ENCODE measurements around the gene QPCTL. TPM values are rescaled to one million over a fixed set of nuclear protein-coding genes. Genes with fewer than 3 reads are reported as not detected.

Gene QPCTL
- total and polyA plus RNA-seq, 9 of the 15 experiments (the other 6 are each of a cell fraction or from before 2014, with no cell fraction given) = 0.99 to 31.3 (median 12.7) TPM

- TF ChIP-seq ZBTB40 (IDR thresholded peaks at IDR 0.05) = peak; percentile 99
- peak; percentile 99 for TF ChIP-seq ZBTB40 (CRISPR knock-in tag; IDR thresholded peaks at IDR 0.05)
- no peak for TF ChIP-seq RUNX1 (IDR thresholded peaks at IDR 0.05; ENCODE audit: low read depth)
- TF ChIP-seq PCBP2 (IDR thresholded peaks at IDR 0.05; ENCODE audit: low read depth, low read length, poor library complexity, severe bottlenecking) = no peak
- no peak for TF ChIP-seq ZNF449 (CRISPR knock-in tag; IDR thresholded peaks at IDR 0.05)
- 0 out of 2 replicates have a peak, but pooled peaks have one; percentile 10 for TF ChIP-seq EP400 (IDR thresholded peaks at IDR 0.05)
- no peak for TF ChIP-seq PTTG1 (tag; IDR thresholded peaks at IDR 0.05; ENCODE audit: low read depth)
- no peak for TF ChIP-seq KLF16 (IDR thresholded peaks at IDR 0.05)
Observed at GRCh38 chr19:45715139-45715538, 22.7 kb downstream of the QPCTL start (continued).

All from K562 (cell line).